Measurements from ENCODE around the gene SLC4A3.

DNA sequence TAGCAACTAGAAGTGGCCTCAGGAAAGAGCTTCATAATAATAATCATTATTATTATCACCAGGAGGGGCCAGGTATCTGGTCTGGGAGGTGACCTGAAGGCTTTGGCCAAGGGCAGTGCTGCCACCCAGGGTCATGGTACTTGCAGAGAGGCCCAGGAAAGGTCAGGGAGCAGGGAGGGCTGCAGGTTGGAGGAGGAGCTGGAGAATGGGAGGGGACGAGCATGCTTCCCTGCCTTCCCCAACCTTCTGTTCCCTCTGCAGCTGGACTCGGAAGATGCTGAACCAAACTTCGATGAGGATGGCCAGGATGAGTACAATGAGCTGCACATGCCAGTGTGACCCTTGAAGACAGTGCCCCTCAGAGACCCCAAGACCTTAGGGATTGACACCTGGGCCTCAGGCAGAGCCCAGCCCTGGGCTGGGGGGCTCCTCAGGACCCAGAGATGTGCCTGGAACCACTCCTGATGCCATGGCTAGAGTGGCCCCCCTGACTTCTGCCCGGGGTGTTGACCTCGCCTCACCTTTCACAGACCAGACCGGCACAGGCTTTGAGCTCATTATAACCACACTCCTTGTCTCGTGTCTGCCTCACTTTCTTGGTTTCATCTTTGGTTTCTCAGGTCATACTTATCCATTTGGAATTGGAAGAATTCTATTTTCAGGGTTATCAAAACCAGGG, 14.1 kb downstream of the SLC4A3 start:
- TF ChIP-seq LEF1 (IDR thresholded peaks at IDR 0.05; ENCODE audit: borderline replicate concordance) (no peak), SUZ12 (IDR thresholded peaks at IDR 0.05) (no peak), TARDBP (IDR thresholded peaks at IDR 0.05) (no peak), FOXK2 (IDR thresholded peaks at IDR 0.05) (no peak), ARNT (IDR thresholded peaks at IDR 0.05) (no peak), FOXA1 (IDR thresholded peaks at IDR 0.05) (no peak)

All from HEK293T (cell line).